HepG2 (cell line): Measurements from ENCODE around the gene CD9. TPM values are rescaled to one million over a fixed set of nuclear protein-coding genes. Genes with fewer than 3 reads are reported as not detected.
A peak's percentile ranks its signal among the peaks of the same experiment; 100 is the strongest.

ENCODE experiments used
- BHLHE40 ChIP-seq: IDR thresholded peaks from 2 replicates; pipeline ENCODE4 v1.6.1; 2011; ENCODE audit warnings: low read length, improper control_type of control experiment
- CBX1 ChIP-seq: IDR thresholded peaks from one replicate; pipeline ENCODE4 v1.6.1; 2016; ENCODE audit warnings: antibody characterized with exemption, low read depth
- CCDC6 ChIP-seq: sonication (generic); formaldehyde crosslinking; IDR thresholded peaks from 2 replicates; pipeline ENCODE4 v1.8.1; 2022; ENCODE audit warnings: mild to moderate bottlenecking, missing genetic modification reagents, moderate library complexity
- ELF3 ChIP-seq: IDR thresholded peaks from 2 replicates; pipeline ENCODE4 v1.6.1; 2016; ENCODE audit warnings: missing genetic modification reagents, missing compliant biosample characterization
- ERF ChIP-seq: IDR thresholded peaks from 2 replicates; pipeline ENCODE4 v1.6.1; 2018; ENCODE audit warnings: missing biosample characterization, missing genetic modification reagents
- FOSL2 ChIP-seq: sonication (generic); formaldehyde crosslinking; IDR thresholded peaks from 2 replicates; pipeline ENCODE4 v1.4.0; 2020; ENCODE audit warnings: missing genetic modification reagents
- FOXO1 ChIP-seq: sonication (generic); formaldehyde crosslinking; IDR thresholded peaks from 2 replicates; pipeline ENCODE4 v1.4.0; 2020; ENCODE audit warnings: missing genetic modification reagents
- MEIS2 ChIP-seq: sonication (generic); formaldehyde crosslinking; IDR thresholded peaks from 2 replicates; pipeline ENCODE4 v1.9.0; 2021; ENCODE audit warnings: mild to moderate bottlenecking, missing genetic modification reagents
- MXI1 ChIP-seq: IDR thresholded peaks from 3 replicates; pipeline ENCODE4 v1.6.1; 2012; ENCODE audit warnings: low read depth, low read length, inconsistent platforms, borderline replicate concordance
- PHB2 ChIP-seq: fragments of 450-650 bp; IDR thresholded peaks from 2 replicates; pipeline ENCODE4 v1.6.1; 2018; ENCODE audit not compliant: partially characterized antibody
- RARA ChIP-seq: IDR thresholded peaks from 2 replicates; pipeline ENCODE4 v1.6.1; 2016; ENCODE audit warnings: missing genetic modification reagents, missing compliant biosample characterization
- RXRB ChIP-seq: IDR thresholded peaks from 2 replicates; pipeline ENCODE4 v1.6.1; 2016; ENCODE audit warnings: borderline replicate concordance, missing genetic modification reagents, missing compliant biosample characterization
- SALL1 ChIP-seq: sonication (generic); formaldehyde crosslinking; IDR thresholded peaks from 2 replicates; pipeline ENCODE4 v1.8.0; 2022; ENCODE audit warnings: mild to moderate bottlenecking, missing genetic modification reagents
- TBL1XR1 ChIP-seq: fragments of 150-350 bp; IDR thresholded peaks from 2 replicates; pipeline ENCODE4 v1.6.1; 2014; ENCODE audit warnings: borderline replicate concordance, low read length; ENCODE audit not compliant: partially characterized antibody
- TEAD3 ChIP-seq: optimal IDR thresholded peaks from 2 replicates; pipeline ENCODE3; 2016; ENCODE audit warnings: borderline replicate concordance
- THAP11 ChIP-seq: IDR thresholded peaks from 2 replicates; pipeline ENCODE4 v1.6.1; 2016; ENCODE audit warnings: missing biosample characterization, missing genetic modification reagents
- ZNF644 ChIP-seq: IDR thresholded peaks from 2 replicates; pipeline ENCODE4 v1.6.1; 2016; ENCODE audit warnings: low read depth
- polyA plus RNA-seq, 8 experiments: library from polyadenylated mRNA; depleted of rRNA in 3 of 8; stranded (reverse) in 7 of 8; unstranded in 1 of 8; fragments of >200 nt; fragmentation: Illumina TruSeq in 4 of 8; extraction: Trizol in 4 of 8; gene quantifications; 2 replicates each; pipeline versions ENCODE4 v1.2.1 to v1.2.3, GENCODE V29; 2011 to 2016; ENCODE audit warnings: low read depth in 4 of 8, missing spikeins in 1 of 8, mixed read lengths in 1 of 8; ENCODE audit not compliant: insufficient read depth in 1 of 8
- total RNA-seq, 5 experiments: library from RNA; depleted of rRNA; stranded (reverse); fragments of >200 nt; fragmentation: Illumina TruSeq; extraction: Trizol; gene quantifications; 2 replicates each; pipeline ENCODE4 v1.2.3, GENCODE V29; 2016; ENCODE audit warnings: low read depth in 1 of 5
- TF ChIP-seq, protein P1 (sequence below): sonication (generic); formaldehyde crosslinking; IDR thresholded peaks from 2 replicates; pipeline ENCODE4 v1.4.0; 2020; ENCODE audit warnings: mild to moderate bottlenecking, missing genetic modification reagents
- TF ChIP-seq, protein P2 (sequence below): sonication (generic); formaldehyde crosslinking; IDR thresholded peaks from 2 replicates; pipeline ENCODE4 v1.4.0; 2020; ENCODE audit warnings: missing genetic modification reagents, mild to moderate bottlenecking, borderline replicate concordance
- TF ChIP-seq, protein P3 (sequence below): sonication (generic); formaldehyde crosslinking; IDR thresholded peaks from 2 replicates; pipeline ENCODE4; 2020; ENCODE audit warnings: missing genetic modification reagents, mild to moderate bottlenecking, borderline replicate concordance
- TF ChIP-seq, protein P4 (sequence below): sonication (generic); formaldehyde crosslinking; IDR thresholded peaks from 2 replicates; pipeline ENCODE4 v1.5.0; 2020; ENCODE audit warnings: missing genetic modification reagents, mild to moderate bottlenecking, borderline replicate concordance

CD9 gene
- total and polyA plus RNA-seq, 2 of the 13 experiments (the other 11 are each of a cell fraction or from before 2014, with no cell fraction given) = 5.8 to 38.3 TPM

DNA sequence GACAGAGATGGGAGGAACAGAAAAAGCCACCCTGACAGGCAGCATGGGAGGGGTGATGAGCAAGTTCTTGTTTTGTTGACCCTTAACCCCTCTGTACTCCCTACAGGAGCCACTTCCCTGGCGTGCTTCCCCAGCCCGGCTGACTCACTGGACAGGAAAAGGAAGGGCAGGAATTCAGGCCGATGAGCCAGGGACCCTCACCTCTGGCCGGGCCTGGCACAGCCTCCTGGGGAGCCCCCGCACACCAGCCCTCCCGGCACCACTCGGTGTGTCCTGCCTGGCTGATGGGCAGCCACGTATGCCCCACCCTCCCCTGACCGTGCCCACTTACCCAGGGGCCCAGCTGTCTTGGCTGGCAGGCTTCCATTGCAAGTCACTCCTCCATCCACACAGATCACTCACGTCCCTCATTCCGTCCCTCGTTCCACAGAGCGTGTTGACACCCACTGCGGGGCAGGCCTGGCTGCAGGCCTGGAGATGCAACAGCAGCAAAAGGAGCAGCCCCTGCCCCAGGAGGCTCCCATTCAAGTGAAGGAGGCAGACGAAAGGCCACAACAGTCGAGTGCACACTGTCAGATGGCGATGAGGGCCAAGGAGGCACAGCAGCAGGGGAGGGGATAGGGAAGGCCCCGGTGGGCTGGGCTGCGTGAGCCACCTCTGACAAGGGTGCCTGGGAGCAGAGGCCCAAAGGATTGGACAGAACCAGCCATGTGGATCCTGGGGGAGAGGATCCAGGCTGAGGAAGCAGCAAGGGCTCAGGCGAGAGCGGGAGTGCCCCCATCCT is 19.7 kb upstream of the CD9 start (continued):
- TF ChIP-seq ELF3 (CRISPR knock-in tag) (peak; percentile 45), CCDC6 (no peak), THAP11 (0 out of 2 replicates have a peak, but pooled peaks have one; percentile 18), RARA (CRISPR knock-in tag) (peak; percentile 62), RXRB (CRISPR knock-in tag) (0 out of 2 replicates have a peak, but pooled peaks have one; percentile 57), BHLHE40 (no peak), ERF (peak; percentile 40; the same call in 1 of the 2 replicates), MEIS2 (CRISPR knock-in tag) (peak; percentile 28; the same call in 1 of the 2 replicates), CBX1 (no peak), FOSL2 (CRISPR knock-in tag) (peak; percentile 80), PHB2 (no peak), SALL1 (0 out of 2 replicates have a peak, but pooled peaks have one; percentile 31), ZNF644 (CRISPR knock-in tag) (no peak), TBL1XR1 (no peak), MXI1 (no peak), TEAD3 (peak; percentile 52), FOXO1 (CRISPR knock-in tag) (peak; percentile 45; the same call in 1 of the 2 replicates)
- TF ChIP-seq, protein P1, sequence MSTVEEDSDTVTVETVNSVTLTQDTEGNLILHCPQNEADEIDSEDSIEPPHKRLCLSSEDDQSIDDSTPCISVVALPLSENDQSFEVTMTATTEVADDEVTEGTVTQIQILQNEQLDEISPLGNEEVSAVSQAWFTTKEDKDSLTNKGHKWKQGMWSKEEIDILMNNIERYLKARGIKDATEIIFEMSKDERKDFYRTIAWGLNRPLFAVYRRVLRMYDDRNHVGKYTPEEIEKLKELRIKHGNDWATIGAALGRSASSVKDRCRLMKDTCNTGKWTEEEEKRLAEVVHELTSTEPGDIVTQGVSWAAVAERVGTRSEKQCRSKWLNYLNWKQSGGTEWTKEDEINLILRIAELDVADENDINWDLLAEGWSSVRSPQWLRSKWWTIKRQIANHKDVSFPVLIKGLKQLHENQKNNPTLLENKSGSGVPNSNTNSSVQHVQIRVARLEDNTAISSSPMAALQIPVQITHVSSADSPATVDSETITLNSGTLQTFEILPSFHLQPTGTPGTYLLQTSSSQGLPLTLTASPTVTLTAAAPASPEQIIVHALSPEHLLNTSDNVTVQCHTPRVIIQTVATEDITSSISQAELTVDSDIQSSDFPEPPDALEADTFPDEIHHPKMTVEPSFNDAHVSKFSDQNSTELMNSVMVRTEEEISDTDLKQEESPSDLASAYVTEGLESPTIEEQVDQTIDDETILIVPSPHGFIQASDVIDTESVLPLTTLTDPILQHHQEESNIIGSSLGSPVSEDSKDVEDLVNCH = no peak
- TF ChIP-seq, protein P2, sequence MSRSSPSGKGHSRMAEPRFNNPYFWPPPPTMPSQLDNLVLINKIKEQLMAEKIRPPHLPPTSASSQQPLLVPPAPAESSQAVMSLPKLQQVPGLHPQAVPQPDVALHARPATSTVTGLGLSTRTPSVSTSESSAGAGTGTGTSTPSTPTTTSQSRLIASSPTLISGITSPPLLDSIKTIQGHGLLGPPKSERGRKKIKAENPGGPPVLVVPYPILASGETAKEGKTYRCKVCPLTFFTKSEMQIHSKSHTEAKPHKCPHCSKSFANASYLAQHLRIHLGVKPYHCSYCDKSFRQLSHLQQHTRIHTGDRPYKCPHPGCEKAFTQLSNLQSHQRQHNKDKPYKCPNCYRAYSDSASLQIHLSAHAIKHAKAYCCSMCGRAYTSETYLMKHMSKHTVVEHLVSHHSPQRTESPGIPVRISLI = no peak
- TF ChIP-seq, protein P3, sequence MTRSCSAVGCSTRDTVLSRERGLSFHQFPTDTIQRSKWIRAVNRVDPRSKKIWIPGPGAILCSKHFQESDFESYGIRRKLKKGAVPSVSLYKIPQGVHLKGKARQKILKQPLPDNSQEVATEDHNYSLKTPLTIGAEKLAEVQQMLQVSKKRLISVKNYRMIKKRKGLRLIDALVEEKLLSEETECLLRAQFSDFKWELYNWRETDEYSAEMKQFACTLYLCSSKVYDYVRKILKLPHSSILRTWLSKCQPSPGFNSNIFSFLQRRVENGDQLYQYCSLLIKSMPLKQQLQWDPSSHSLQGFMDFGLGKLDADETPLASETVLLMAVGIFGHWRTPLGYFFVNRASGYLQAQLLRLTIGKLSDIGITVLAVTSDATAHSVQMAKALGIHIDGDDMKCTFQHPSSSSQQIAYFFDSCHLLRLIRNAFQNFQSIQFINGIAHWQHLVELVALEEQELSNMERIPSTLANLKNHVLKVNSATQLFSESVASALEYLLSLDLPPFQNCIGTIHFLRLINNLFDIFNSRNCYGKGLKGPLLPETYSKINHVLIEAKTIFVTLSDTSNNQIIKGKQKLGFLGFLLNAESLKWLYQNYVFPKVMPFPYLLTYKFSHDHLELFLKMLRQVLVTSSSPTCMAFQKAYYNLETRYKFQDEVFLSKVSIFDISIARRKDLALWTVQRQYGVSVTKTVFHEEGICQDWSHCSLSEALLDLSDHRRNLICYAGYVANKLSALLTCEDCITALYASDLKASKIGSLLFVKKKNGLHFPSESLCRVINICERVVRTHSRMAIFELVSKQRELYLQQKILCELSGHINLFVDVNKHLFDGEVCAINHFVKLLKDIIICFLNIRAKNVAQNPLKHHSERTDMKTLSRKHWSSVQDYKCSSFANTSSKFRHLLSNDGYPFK (CRISPR knock-in tag) = peak; percentile 42; the same call in 1 of the 2 replicates
- TF ChIP-seq, protein P4, sequence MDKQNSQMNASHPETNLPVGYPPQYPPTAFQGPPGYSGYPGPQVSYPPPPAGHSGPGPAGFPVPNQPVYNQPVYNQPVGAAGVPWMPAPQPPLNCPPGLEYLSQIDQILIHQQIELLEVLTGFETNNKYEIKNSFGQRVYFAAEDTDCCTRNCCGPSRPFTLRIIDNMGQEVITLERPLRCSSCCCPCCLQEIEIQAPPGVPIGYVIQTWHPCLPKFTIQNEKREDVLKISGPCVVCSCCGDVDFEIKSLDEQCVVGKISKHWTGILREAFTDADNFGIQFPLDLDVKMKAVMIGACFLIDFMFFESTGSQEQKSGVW (CRISPR knock-in tag) = no peak
- TF ChIP-seq, all 625 proteins: peak for 63
